Chondrocyte (in vitro differentiated cells): ENCODE measurements around the gene OBP2A. TPM values are rescaled to one million over a fixed set of nuclear protein-coding genes. Genes with fewer than 3 reads are reported as not detected.

Experiments
- DNase-seq: peaks from one replicate; pipeline ENCODE4 v3.0.0; 2021; ENCODE audit warnings: mixed read lengths, low spot score
- H3K27ac Mint-ChIP-seq: one replicate; pipeline ENCODE4 v1.8.0; 2021; ENCODE audit warnings: mild to moderate bottlenecking, moderate library complexity, mixed read lengths; ENCODE audit not compliant: unreplicated experiment
- H3K27me3 Mint-ChIP-seq: 2 replicates; pipeline ENCODE4 v1.8.0; 2021; ENCODE audit warnings: low read depth, mixed read lengths
- H3K36me3 Mint-ChIP-seq: 2 replicates; pipeline ENCODE4 v1.8.0; 2021; ENCODE audit warnings: low read depth, mixed read lengths
- H3K4me1 Mint-ChIP-seq: 2 replicates; pipeline ENCODE4 v1.8.0; 2021; ENCODE audit warnings: low read depth, mild to moderate bottlenecking, mixed read lengths
- H3K4me3 Mint-ChIP-seq: one replicate; pipeline ENCODE4 v1.8.0; 2021; ENCODE audit warnings: mild to moderate bottlenecking, moderate library complexity, mixed read lengths; ENCODE audit not compliant: unreplicated experiment
- H3K9me3 Mint-ChIP-seq: 2 replicates; pipeline ENCODE4 v1.8.0; 2021; ENCODE audit warnings: low read depth, mixed read lengths
- total RNA-seq: library from RNA; stranded (reverse); gene quantifications from 3 replicates; pipeline ENCODE4 v1.2.1, GENCODE V29; 2021
- TF ChIP-seq, protein P1 (sequence below): fragments of 200-600 bp; sonication (generic); IDR thresholded peaks from 2 replicates; pipeline ENCODE4 v1.5.0; 2021; ENCODE audit warnings: antibody characterized with exemption, mild to moderate bottlenecking, moderate library complexity

OBP2A gene
- total RNA-seq, 1 donor from 2014 or later: 0.50 TPM

DNA sequence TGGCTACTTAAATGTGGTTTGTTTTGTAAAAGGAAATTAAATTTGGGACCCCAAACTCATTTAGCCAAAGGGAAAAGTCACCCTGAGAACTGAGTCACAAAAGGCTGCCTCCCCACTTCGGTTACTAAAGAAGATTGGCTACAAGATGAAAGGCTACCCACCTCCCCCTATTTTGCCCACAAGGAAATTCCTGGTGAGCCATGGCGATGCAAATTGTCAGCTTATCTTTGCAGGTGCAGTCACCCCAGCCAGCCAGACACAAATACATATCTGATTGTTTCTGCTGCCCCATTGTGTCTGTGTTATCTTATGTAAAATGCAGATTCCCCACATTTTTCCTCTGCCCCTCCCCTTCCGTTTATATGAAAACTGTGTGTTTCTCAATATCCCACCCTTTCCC lies 24.5 kb downstream of the OBP2A start:
- Mint-ChIP-seq H3K4me3 (no peak overlapping the region), H3K4me1 (no peaks in the 10 kb centered on the region), H3K36me3 (peaks cover 4% of the 10 kb centered on the region), H3K27me3 (peaks cover 31% of the 10 kb centered on the region), H3K27ac (no peak overlapping the region), H3K9me3 (peaks cover 20% of the 10 kb centered on the region)
- no peak for DNase-seq
- TF ChIP-seq, protein P1, sequence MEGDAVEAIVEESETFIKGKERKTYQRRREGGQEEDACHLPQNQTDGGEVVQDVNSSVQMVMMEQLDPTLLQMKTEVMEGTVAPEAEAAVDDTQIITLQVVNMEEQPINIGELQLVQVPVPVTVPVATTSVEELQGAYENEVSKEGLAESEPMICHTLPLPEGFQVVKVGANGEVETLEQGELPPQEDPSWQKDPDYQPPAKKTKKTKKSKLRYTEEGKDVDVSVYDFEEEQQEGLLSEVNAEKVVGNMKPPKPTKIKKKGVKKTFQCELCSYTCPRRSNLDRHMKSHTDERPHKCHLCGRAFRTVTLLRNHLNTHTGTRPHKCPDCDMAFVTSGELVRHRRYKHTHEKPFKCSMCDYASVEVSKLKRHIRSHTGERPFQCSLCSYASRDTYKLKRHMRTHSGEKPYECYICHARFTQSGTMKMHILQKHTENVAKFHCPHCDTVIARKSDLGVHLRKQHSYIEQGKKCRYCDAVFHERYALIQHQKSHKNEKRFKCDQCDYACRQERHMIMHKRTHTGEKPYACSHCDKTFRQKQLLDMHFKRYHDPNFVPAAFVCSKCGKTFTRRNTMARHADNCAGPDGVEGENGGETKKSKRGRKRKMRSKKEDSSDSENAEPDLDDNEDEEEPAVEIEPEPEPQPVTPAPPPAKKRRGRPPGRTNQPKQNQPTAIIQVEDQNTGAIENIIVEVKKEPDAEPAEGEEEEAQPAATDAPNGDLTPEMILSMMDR: no peak

DNA sequence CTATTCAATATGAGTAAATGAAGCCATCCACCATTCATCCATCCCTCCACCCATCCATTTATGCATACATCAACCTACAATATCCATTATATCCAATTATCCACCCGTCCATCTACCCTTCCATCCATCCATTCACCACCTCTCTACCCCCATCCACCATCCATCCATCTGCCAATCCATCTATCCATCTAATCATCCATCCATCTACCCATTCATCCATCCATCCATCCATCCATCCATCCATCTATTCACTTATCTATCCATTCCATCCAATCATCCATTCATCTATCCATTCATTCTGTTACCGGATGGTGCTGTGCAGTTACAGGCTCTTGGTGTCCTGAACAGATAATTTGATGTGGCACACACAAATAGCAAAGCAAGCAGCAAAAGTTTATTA lies 26.3 kb downstream of the OBP2A start:
- Mint-ChIP-seq H3K9me3 (peaks cover 20% of the 10 kb centered on the region), H3K27ac (no peak overlapping the region), H3K36me3 (peaks cover 4% of the 10 kb centered on the region), H3K27me3 (peaks cover 24% of the 10 kb centered on the region), H3K4me3 (no peak overlapping the region), H3K4me1 (no peaks in the 10 kb centered on the region)
- no peak for DNase-seq
- TF ChIP-seq, protein P1: no peak

DNA sequence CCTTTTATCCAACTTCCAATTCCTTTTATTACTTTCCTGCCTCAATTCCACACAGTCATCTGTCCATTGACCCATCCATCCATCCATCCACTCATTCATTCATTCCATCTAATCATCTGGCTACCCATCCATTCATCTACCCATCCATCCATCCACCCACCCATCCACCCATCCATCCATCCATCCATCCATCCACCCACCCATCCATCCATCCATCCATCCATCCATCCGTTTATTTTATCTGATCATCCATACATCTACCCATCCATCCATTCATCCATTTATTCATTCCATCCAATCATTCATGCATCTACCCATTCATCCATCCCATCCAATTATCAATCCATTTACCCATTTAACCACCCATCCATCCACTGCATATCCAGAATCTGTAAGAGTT lies 27.2 kb downstream of the OBP2A start:
- H3K27me3 Mint-ChIP-seq: peaks cover 23% of the 10 kb centered on the region
- no peak for DNase-seq
- no peak overlapping the region for H3K4me3 Mint-ChIP-seq
- TF ChIP-seq, protein P1: no peak
- no peaks in the 10 kb centered on the region for H3K4me1 Mint-ChIP-seq
- peaks cover 20% of the 10 kb centered on the region for H3K9me3 Mint-ChIP-seq
- H3K36me3 Mint-ChIP-seq: peaks cover 4% of the 10 kb centered on the region
- H3K27ac Mint-ChIP-seq: no peak overlapping the region

DNA sequence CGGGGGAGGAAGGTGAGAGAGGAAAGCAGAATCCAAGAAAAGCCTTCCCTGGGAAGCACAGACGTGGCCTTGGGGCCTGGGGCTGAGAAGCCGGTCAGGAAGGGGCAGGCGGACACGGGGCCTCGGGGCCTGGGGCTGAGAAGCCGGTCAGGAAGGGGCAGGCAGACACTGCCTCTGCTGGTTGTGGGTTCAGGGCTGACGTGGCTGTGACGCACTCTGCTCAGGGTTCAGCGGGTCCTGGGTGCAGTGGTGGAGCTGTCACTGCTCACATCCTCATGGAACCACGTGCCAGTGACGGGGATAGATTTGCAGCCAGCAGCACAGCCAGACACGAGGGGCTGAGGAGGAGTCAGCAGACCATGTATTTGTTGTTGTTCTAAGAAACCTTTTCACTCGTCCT lies 28.4 kb downstream of the OBP2A start:
- Mint-ChIP-seq H3K9me3 (peaks cover 15% of the 10 kb centered on the region), H3K27me3 (peaks cover 18% of the 10 kb centered on the region), H3K4me3 (no peak overlapping the region), H3K27ac (no peak overlapping the region), H3K4me1 (no peaks in the 10 kb centered on the region), H3K36me3 (peaks cover 1% of the 10 kb centered on the region)
- DNase-seq: no peak
- TF ChIP-seq, protein P1: no peak

DNA sequence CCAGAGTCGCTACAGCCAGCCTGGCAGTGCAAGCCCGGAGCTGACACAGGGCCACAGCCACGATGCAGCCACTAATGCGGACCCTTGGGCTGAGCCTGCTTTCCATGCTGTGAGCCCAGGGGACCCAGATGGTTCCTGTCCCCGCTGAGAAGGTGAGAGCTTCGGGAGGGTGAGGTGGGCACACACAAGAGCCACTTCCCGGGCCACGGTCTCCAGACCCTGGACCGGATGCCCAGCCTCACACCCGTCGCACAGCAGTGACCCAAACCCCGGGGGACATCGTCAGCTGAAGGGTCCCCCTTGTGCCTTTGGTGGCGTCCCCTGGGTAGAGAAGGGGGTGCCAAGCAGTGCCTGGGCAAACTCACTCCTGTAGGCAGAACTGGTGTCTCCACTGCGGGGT lies 29.0 kb downstream of the OBP2A start:
- no peak overlapping the region for H3K27ac Mint-ChIP-seq

More for the DNA sequence above, 29.0 kb downstream of the OBP2A start:
- Mint-ChIP-seq H3K4me1 (no peaks in the 10 kb centered on the region), H3K4me3 (no peak overlapping the region), H3K36me3 (no peaks in the 10 kb centered on the region), H3K27me3 (peaks cover 18% of the 10 kb centered on the region), H3K9me3 (peaks cover 8% of the 10 kb centered on the region)
- TF ChIP-seq, protein P1: no peak
- no peak for DNase-seq
